Panc1 (cell line): Measurements from ENCODE around the gene KCNJ13. TPM values are rescaled to one million over a fixed set of nuclear protein-coding genes. Genes with fewer than 3 reads are reported as not detected.

Experiments used
- ATAC-seq: fragments of 200-7000 bp; cut with Tn5 transposase; 2 replicates; pipeline ENCODE4 v1.9.1; 2020; ENCODE audit warnings: mild to moderate bottlenecking, moderate library complexity
- BruUV-seq: library from RNA; stranded (reverse); fragments of 400-500 nt; replicated peaks from 2 replicates; lab custom pipeline; 2021; lab: Mats Ljungman, UMichigan
- CTCF ChIA-PET: fragments of 300-600 bp; sonication (Branson Sonifier 250); formaldehyde crosslinking; loops from one replicate; lab custom pipeline; 2022; ENCODE audit warnings: antibody characterized with exemption; lab: Charles Lee
- POLR2A ChIA-PET: fragments of 300-600 bp; sonication (Branson Sonifier 250); formaldehyde crosslinking; loops from one replicate; lab custom pipeline; 2022; ENCODE audit warnings: antibody characterized with exemption; lab: Charles Lee
- DNase-seq: peaks from one replicate; pipeline ENCODE4 v3.0.0-alpha.2; 2010; ENCODE audit warnings: low read depth, low spot score
- H3K27ac ChIP-seq: 2 replicates; pipeline ENCODE4 v1.5.1; 2011; ENCODE audit warnings: mild to moderate bottlenecking, low read length, inconsistent platforms
- H3K27me3 ChIP-seq: fragments of 200-500 bp; sonication (Bioruptor generic); 2 replicates; pipeline ENCODE4 v1.6.0; 2014; ENCODE audit warnings: low read length, inconsistent platforms; ENCODE audit not compliant: control insufficient read depth, insufficient read depth
- H3K36me3 ChIP-seq: fragments of 200-500 bp; sonication (Bioruptor generic); 2 replicates; pipeline ENCODE4 v1.5.1; 2014; ENCODE audit warnings: inconsistent platforms, mild to moderate bottlenecking, low read length, moderate library complexity; ENCODE audit not compliant: control insufficient read depth, insufficient read depth
- H3K4me1 ChIP-seq: 2 replicates; pipeline ENCODE4 v1.5.1; 2011; ENCODE audit warnings: inconsistent platforms, mild to moderate bottlenecking, low read length, moderate library complexity; ENCODE audit not compliant: control insufficient read depth, insufficient read depth
- H3K4me3 ChIP-seq, 2 experiments: 2 replicates each; pipeline ENCODE4 v1.5.1; 2011 to 2012; ENCODE audit warnings: low read depth in 2 of 2, low read length in 2 of 2, mild to moderate bottlenecking in 2 of 2, inconsistent platforms in 1 of 2, moderate library complexity in 1 of 2
- H3K9me3 ChIP-seq: fragments of 200-500 bp; sonication (Bioruptor generic); 2 replicates; pipeline ENCODE4 v1.5.1; 2014; ENCODE audit warnings: low read depth, mild to moderate bottlenecking, inconsistent platforms, low read length, moderate library complexity; ENCODE audit not compliant: control insufficient read depth, insufficient read depth
- POLR2AphosphoS5 ChIP-seq: IDR thresholded peaks from 2 replicates; pipeline ENCODE4 v1.6.1; 2012; ENCODE audit warnings: mild to moderate bottlenecking, low read depth, low read length, moderate library complexity
- SIN3A ChIP-seq: IDR thresholded peaks from 2 replicates; pipeline ENCODE4 v1.6.1; 2012; ENCODE audit warnings: low read depth, mild to moderate bottlenecking, low read length, moderate library complexity, borderline replicate concordance; ENCODE audit not compliant: insufficient read depth
- TCF7L2 ChIP-seq: IDR thresholded peaks from 2 replicates; pipeline ENCODE4 v1.6.1; 2011; ENCODE audit warnings: mild to moderate bottlenecking, low read depth, low read length, inconsistent platforms
- in situ Hi-C: cut with HindIII; loops from 2 replicates; pipeline ENCODE4 v1.10.0; 2016; ENCODE audit warnings: low sequenced_read_pairs, low pct_unique_long_range_greater_than_20kb
- intact Hi-C: fragments of 100-400 bp; cut with micrococcal nuclease; formaldehyde crosslinking; loops from one replicate; pipeline ENCODE4 v1.10.0; 2022; ENCODE audit not compliant: unreplicated experiment
- total RNA-seq: library from RNA; stranded (reverse); gene quantifications from one replicate; pipeline ENCODE4 v1.2.1, GENCODE V29; 2021; ENCODE audit not compliant: unreplicated experiment
- TF ChIP-seq, protein P1 (sequence below), 2 experiments: IDR thresholded peaks; 2 replicates each; pipeline ENCODE4 v1.6.1; 2011 to 2012; ENCODE audit warnings: low read depth in 2 of 2, control low read depth in 1 of 2, low read length in 1 of 2, mild to moderate bottlenecking in 1 of 2, moderate library complexity in 1 of 2; ENCODE audit not compliant: insufficient read depth in 1 of 2
- TF ChIP-seq, protein P2 (sequence below): fragments of 450-650 bp; IDR thresholded peaks from 2 replicates; pipeline ENCODE4 v1.5.1; 2017; ENCODE audit warnings: mild to moderate bottlenecking

KCNJ13 gene
- total RNA-seq, 1 experiment from 2014 or later, result 1.1 TPM

DNA sequence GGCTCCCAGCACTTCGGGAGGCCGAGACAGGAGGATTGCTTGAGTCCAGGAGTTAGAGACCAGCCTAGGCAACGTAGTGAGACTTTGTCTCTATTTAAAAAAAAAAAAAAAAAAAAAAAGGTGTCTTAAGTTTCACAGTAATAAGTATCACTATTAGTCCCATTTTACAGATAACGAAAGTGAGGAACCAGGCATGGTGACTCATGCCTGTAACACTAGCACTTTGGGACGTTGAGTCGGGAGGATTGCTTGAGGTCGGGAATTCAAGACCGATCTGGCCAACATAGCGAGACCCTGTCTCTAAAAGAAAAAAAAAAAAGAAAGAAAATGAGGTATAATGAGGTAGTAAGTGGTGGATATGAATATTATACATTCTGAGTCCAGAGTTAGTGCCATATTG, 2.5 kb downstream of the KCNJ13 start:
- H3K36me3 ChIP-seq, result peaks cover 13% of the 10 kb centered on the region
- in situ Hi-C loops (no loop called here), intact Hi-C loops (no loop called here)
- H3K27ac ChIP-seq, result no peak overlapping the region
- POLR2A ChIA-PET, result no interaction called here
- H3K27me3 ChIP-seq, result no peaks in the 10 kb centered on the region
- no peak for ATAC-seq
- no peak for DNase-seq
- TF ChIP-seq SIN3A, result no peak
- H3K4me3 ChIP-seq, result no peak overlapping the region
- H3K4me1 ChIP-seq, result peaks cover 13% of the 10 kb centered on the region
- no peaks in the 10 kb centered on the region for H3K9me3 ChIP-seq
- CTCF ChIA-PET, result no interaction called here
- BruUV-seq, result no TSS peak

DNA sequence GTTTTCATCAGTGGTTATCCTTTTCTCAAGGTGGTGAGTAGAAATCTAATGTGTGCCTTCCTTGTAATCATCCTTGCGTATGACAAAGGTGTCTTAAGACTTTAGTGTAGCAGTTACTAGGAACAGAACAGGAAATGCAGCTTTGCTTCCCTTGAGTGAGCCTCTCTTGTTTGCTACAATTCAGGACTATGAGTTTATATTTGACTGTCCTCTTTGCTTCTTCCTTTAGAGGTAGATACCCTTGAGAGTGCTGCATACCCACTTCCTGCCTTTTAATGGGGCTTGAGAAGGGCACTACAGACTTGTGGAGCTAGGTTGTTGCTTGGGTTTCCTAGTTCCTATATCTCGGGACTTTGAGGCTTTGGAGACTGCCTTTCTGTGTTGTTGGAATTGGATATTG, 3.8 kb downstream of the KCNJ13 start:
- Histone ChIP-seq H3K4me1 (peaks cover 7% of the 10 kb centered on the region; the same call in 1 of the 2 replicates), H3K9me3 (no peaks in the 10 kb centered on the region), H3K36me3 (peaks cover 13% of the 10 kb centered on the region), H3K4me3 (no peak overlapping the region), H3K27me3 (no peaks in the 10 kb centered on the region), H3K27ac (peak overlapping the region; percentile 21; the same call in 1 of the 2 replicates)
- no peak for DNase-seq
- intact Hi-C loops (no loop called here), in situ Hi-C loops (no loop called here)
- no TSS peak for BruUV-seq
- no peak for ATAC-seq
- TF ChIP-seq SIN3A, result no peak
- TF ChIP-seq TCF7L2, result no peak
- TF ChIP-seq, protein P1, sequence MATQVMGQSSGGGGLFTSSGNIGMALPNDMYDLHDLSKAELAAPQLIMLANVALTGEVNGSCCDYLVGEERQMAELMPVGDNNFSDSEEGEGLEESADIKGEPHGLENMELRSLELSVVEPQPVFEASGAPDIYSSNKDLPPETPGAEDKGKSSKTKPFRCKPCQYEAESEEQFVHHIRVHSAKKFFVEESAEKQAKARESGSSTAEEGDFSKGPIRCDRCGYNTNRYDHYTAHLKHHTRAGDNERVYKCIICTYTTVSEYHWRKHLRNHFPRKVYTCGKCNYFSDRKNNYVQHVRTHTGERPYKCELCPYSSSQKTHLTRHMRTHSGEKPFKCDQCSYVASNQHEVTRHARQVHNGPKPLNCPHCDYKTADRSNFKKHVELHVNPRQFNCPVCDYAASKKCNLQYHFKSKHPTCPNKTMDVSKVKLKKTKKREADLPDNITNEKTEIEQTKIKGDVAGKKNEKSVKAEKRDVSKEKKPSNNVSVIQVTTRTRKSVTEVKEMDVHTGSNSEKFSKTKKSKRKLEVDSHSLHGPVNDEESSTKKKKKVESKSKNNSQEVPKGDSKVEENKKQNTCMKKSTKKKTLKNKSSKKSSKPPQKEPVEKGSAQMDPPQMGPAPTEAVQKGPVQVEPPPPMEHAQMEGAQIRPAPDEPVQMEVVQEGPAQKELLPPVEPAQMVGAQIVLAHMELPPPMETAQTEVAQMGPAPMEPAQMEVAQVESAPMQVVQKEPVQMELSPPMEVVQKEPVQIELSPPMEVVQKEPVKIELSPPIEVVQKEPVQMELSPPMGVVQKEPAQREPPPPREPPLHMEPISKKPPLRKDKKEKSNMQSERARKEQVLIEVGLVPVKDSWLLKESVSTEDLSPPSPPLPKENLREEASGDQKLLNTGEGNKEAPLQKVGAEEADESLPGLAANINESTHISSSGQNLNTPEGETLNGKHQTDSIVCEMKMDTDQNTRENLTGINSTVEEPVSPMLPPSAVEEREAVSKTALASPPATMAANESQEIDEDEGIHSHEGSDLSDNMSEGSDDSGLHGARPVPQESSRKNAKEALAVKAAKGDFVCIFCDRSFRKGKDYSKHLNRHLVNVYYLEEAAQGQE (IDR thresholded peaks at IDR 0.05; ENCODE audit: insufficient read depth in 1 of 2, low read depth in 2 of 2, low read length in 1 of 2), result no peak
- no peak for TF ChIP-seq POLR2AphosphoS5
- TF ChIP-seq, protein P2, sequence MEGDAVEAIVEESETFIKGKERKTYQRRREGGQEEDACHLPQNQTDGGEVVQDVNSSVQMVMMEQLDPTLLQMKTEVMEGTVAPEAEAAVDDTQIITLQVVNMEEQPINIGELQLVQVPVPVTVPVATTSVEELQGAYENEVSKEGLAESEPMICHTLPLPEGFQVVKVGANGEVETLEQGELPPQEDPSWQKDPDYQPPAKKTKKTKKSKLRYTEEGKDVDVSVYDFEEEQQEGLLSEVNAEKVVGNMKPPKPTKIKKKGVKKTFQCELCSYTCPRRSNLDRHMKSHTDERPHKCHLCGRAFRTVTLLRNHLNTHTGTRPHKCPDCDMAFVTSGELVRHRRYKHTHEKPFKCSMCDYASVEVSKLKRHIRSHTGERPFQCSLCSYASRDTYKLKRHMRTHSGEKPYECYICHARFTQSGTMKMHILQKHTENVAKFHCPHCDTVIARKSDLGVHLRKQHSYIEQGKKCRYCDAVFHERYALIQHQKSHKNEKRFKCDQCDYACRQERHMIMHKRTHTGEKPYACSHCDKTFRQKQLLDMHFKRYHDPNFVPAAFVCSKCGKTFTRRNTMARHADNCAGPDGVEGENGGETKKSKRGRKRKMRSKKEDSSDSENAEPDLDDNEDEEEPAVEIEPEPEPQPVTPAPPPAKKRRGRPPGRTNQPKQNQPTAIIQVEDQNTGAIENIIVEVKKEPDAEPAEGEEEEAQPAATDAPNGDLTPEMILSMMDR, result no peak
- POLR2A ChIA-PET, result interaction anchor here (0.5 to 0.6 kb wide), 2 partner anchors 41 to 57 kb away, joined by 3 to 6 read pairs; no protein-coding TSS in a partner anchor
- CTCF ChIA-PET, result no interaction called here

DNA sequence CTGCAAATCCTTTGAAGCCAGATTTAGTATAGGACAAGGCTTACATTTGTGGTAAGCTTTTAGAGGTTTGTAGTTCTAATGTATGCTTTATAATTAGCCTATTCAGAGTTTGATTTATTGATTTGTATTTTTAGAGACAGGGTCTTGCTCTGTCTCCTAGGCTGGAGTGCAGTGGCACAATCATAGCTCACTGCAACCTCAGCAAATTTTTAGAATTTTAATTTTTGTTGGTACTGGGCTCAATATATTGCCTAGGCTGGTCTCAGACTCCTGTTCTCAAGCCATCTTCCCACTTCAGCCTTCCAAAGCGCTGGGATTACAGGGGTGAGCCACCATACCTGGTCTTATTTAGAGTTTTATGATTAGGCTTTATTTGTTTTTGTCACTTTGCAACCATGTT, 4.5 kb downstream of the KCNJ13 start:
- TF ChIP-seq SIN3A (no peak), POLR2AphosphoS5 (no peak), TCF7L2 (no peak)
- TF ChIP-seq, protein P2, result no peak
- TF ChIP-seq, protein P1 (IDR thresholded peaks at IDR 0.05; ENCODE audit: insufficient read depth in 1 of 2, low read depth in 2 of 2, low read length in 1 of 2), result no peak
- DNase-seq (no peak), ATAC-seq (no peak)
- H3K36me3 ChIP-seq, result peaks cover 14% of the 10 kb centered on the region
- no peak overlapping the region for H3K4me3 ChIP-seq
- no peaks in the 10 kb centered on the region for H3K9me3 ChIP-seq
- no peaks in the 10 kb centered on the region for H3K27me3 ChIP-seq
- intact Hi-C loops, result no loop called here
- H3K27ac ChIP-seq, result no peak overlapping the region
- no TSS peak for BruUV-seq
- ChIA-PET CTCF (no interaction called here), POLR2A (interaction anchor here (0.5 kb wide), 1 partner anchor 56 kb away, joined by 6 read pairs; no protein-coding TSS in a partner anchor)
- H3K4me1 ChIP-seq, result peaks cover 4% of the 10 kb centered on the region; the same call in 1 of the 2 replicates
- in situ Hi-C loops, result no loop called here
